NCI-H146 treated with DMSO at 0.1 percent for 48 hours (cell line): ENCODE results near the gene PPP4R3A.
"Not testable (repeated sequence)": the region's sequence is repeated elsewhere in the genome, so short reads cannot be mapped to it uniquely, and the experiment has no call there.

ENCODE experiments used
- DNase-seq: peaks from one replicate; lab custom pipeline; 2025; ENCODE audit not compliant: unreplicated experiment; lab: John Stamatoyannopoulos, UW

The PPP4R3A gene

DNA sequence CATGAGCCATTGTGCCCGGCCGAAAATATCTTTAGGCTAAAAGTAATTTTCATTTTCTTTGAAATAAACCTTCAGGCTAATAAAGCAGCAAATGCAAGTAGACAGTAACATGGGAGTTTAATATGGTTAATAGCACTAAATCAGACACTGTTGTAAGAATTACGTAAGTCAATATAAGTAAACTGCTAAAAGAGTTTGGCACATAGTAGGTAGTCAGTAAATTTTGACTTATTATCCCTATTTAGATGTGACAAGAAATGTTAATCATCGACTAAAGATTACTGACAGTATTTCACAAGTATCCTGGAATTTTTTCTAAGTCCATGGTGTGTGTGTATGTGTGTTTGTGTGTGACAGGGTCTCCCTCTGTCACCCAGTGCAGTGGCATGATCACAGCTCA is 3.9 kb downstream of the PPP4R3A start:
- DNase-seq = no peak

DNA sequence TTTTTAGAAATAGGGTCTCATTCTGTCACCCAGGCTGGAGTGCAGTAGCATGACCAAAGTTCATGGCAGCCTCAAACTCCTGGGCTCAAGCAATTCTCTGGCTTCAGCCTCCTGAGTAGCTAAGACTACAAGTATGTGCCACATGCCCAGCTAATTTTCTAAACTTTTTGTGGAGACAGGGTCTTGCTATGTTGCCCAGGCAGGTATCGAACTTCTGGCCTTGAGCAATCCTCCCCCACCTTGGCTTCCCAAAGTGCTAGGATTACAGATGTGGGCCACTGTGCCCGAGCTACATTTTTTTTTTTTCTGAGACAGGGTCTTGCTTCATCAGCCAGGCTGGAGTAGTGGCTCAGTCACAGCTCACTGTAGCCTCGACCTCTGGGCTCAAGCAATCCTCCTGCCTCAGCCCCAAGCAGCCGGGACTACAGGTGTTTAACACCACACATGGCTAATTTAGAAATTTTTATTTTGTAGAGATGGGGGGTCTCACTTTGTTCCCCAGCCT is 7.1 kb downstream of the PPP4R3A start:
- no peak for DNase-seq

DNA sequence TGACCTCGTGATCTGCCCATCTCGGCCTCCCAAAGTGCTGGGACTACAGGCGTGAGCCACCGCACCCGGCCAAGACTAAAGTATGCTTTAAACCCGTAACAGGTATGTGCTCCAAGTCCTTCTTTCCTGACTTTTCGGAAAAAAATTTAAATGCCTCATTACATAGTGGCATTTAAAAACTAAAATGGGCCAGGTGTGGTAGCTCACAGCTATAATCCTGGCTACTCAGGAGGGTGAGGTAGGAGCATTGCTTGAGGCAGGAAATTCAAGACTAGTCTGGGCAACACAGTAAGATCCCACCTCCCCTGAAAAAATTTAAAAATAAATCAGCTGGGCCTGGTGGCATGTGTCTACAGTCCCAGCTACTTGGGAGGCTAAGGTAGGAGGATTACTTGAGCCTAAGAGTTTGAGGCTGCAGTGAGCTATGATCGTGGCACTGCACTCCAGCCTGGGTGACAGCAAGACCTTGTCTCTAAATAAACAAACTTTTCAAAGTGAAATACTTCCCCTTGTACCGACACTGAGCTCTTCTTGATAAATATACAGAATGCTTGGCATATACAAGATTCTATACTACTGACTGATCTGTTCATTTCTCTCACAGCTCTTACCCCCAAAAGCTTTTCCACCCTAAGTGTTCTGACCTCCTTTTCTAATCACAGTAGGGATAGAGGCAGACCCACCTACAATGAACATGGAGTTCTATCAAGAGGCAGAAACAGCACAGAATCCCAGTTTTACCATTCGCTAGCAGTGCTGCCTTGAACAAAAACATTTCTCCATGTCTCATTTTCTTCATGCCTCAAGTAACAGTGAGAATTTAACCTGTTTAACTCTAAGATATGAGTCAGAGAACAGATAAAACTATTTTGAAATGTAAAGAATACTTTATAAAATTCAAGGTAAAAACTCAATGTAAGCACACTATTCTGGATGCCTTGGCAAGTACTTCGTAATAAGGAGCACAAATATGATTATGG is 7.9 kb downstream of the PPP4R3A start:
- DNase-seq = no peak

DNA sequence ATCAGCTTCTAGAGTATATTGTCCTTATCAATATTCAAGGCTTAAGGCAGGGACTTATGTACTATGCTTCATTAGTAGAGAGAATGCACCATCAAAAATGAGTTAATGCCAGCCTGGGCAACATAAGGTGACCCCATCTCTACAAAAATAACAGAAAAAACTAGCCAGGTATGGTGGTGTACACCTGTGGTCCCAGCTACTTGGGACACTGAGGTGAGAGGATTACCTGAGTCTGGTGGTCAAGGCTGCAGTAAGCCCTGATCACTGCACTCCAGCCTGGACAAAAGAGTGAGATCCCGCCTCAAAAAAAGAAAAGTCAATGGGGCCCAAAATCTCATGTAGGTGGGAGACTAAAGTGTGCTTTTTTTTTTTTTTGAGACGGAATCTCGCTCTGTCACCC is 8.8 kb downstream of the PPP4R3A start:
- no peak for DNase-seq

DNA sequence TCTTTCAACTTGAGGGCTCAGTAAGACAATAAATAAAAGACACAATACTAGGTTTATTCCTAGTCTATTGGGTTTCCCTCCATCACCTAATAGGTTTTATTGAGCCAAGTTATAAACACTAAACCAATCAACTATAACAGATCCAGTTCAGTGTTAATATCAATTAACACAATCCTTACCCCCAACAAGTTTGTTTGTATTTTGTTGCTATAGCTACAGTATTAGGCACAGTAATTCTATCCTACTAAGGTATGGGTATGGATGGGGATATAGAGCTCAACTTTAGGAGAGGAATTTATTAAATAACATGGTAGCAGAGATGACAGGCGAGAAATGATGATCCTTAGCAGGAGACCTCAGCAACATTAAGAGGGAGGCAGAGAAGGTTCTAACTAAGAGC is 13.3 kb downstream of the PPP4R3A start:
- no peak for DNase-seq

DNA sequence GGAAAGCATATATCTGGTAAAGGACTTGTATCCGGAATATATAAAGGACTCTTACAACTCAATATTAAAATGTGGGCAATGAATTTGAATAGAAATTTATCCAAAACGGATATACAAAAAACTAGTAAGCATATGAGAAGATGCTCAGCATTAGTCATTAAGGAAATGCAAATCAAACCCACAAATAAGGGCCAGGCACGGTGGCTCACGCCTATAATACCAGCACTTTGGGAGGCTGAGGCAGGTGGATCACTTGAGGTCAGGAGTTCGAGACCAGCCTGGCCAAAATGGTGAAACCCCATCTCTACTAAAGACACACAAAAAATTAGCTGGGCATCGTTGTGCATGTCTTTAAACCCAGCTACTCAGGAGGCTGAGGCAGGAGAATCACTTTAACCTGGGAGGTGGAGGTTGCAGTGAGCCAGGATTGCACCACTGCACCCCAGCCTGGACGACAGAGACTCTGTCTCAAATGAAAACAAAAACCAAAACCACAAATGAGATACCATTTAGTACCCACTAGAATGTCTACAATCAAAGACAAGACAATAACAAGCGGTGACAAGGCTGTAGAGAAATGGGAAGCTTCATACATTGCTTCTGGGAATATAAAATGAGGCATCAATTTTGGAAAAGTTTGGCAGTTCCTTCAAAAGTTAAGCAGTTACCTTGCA is 15.6 kb downstream of the PPP4R3A start:
- not testable (repeated sequence) for DNase-seq

DNA sequence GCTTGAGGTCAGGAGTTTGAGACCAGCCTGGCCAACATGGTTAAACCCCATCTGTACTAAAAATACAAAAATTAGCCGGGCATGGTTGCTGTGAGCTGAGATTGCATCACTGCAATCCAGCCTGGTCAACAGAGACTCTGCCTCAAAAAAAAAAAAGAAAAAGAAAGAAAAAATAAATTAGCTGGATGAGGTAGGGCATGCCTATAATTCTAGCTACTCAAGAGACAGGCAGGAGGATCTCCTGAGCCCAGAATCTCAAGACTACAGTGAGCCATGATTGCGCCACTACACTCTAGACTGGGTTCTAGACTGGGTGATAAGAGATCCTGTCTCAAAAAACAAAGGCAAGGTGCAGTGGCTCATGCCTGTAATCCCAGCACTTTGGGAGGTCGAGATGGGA is 16.9 kb downstream of the PPP4R3A start:
- no peak for DNase-seq

DNA sequence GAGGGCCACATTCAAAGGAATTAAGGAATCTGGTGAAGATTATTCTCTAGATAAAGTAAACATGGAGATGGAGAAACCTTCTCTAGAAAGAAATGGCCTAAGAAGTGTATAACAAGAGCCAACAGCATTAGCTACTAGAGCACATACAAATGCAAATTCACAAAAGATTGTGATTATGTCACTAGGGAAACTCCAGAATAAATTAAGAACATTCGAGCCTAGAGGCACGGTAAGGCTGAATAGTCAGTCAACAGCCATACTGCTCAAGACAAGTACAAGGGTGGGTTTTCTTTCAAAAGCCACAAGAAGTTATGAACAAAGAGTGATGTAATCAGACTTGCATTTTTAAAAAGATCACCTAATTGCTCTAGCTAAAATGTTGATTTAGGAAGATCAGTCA is 25.4 kb downstream of the PPP4R3A start:
- DNase-seq = no peak

DNA sequence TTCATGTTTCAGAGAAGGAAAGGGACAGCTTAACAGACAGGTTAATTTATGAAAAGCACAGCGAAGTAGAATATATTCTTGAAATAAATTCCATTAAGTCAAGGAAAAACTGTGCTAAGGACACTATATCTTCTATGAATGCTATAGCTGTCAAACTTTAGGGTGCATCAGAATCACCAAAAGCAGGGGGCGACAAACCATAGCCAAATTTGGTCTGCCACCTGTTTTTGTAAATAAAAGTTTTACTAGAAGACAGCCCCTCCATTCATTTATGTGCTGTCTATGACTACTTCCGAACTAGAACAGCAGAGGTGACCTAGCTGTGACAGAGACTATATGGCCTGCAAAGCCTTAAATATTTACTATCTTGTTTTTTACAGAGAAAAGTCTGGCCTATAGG is 25.9 kb downstream of the PPP4R3A start:
- DNase-seq = no peak

DNA sequence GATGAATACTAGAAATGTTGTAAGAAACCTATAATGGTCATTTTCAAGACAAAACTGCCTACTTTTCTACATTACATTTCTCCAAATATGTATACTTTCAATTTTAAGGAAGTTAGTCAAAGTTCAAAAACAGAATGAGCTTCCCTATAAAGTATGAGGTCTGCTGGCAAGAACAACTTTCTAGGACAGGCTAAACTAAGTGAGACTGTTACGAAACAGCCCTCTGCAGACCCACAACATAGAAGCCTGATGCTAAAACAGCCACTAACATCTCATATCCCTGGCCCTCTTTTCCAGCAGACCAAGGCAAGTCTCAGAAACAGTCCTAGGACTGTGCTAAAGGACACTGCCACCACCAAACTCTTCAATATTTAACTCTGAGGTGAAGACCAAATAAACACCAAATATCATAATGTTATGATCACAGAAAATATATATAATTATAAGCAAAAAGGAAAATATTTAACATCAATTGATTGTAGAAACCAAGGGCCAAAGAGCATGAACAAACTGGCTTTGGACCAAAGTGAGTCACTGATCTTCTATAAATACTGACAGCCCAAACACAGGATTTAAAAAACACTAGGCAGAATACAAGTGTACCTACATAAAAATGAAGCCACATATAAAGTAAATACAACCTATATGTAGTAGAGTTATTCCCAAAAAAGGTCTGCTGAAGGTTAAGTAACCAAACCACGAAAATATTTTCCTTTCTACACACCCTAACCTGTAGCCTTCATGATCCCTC is 27.7 kb downstream of the PPP4R3A start:
- DNase-seq = no peak

DNA sequence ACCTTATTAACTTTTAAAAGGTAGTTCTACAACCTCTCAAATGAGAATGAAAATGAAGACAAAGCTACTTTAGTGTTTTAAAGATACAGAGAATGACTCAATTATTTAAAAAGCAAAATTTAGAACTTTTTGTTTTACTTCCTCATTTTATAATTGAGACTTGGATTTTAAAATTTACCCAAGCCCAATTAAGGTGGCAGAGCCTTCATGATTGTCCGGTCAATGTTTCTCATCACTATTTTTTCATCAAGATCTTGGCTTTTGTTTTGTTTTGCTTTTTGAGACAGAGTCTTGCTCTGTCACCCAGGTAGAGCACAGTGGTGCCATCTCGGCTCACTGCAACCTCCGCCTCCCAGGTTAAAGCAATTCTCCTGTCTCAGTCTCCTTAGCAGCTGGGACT is 32.7 kb downstream of the PPP4R3A start:
- no peak for DNase-seq

DNA sequence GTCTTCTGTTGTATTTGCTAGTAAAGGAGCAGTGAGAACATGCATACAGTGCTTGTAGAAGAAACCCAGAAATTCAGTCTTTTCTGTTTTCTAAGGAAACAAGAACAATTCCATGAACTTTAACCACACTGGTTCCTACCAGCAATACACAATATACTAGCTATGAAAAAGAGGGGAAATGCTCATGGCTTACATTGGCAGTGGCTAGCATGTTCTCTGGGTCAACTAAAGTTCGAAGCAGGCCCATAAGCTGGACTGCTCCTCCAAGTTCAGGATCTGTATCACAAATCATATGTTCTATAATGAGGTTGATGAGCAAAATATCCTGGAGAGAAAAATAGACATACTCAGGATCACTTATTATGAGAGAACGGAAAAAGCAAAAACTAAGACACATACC is 37.1 kb downstream of the PPP4R3A start:
- no peak for DNase-seq

DNA sequence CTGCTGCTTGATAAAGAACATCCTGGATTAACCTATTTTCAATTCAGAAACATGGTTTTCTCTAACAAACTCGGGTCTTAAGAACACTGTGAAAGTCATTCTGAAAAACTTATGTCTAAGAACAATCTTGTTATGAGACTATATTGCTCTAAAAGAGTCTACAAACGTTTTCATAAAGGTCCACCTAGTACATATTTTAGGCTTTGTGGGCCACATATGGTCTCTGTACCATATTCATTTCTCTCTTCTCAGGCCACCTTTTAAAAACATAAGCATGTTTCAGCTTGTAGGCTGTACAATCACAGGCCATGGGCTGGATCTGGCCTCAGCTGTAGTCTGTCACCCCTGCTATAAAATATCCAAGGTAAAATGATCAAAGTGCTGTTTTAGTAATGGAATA is 39.9 kb downstream of the PPP4R3A start:
- DNase-seq = no peak

DNA sequence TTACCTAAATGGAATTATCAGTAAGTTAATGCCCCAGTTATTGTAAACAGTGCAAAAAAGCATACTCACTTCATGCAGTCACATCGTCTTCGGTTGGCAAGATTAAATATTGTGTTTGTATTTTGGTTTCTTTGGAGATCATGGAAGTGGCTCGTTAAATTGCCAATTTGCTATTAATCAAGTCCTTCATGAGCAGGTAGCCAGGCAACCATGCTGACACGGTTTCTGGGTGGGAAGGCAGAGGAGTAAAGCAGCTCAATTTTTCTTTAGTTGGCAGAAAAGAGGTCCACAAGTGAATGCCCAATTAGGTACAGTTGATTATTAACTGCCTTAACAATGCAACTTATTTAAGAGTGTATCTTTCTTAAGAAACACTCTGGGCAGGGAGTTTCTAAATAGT is 43.9 kb downstream of the PPP4R3A start:
- no peak for DNase-seq

DNA sequence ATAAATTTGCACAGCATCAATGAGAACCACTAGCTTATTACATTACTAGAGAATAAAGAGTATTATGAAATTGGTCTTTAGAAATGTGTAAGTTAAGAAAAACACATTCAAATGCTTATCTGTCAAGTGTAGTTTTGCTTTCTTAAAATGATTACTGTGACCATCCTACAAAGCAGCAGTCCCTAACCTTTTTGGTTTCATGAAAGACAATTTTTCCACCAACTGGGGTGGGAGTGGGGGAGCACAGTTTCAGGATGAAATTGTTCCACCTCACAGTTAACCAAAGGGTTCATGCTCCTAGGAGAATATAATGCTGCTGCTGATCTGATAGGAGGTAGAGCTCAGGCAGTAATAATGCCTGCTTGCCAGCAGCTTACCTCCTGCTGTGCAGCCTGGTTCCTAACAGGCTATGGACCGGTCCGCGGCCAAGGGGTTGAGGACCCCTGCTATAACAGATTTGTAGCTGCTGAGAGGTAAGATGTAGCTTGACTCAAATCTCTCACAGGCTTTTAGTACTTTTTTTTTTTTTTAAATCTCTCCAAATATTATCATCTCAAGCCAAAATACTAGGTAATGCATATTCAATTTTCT is 45.4 kb downstream of the PPP4R3A start:
- no peak for DNase-seq

DNA sequence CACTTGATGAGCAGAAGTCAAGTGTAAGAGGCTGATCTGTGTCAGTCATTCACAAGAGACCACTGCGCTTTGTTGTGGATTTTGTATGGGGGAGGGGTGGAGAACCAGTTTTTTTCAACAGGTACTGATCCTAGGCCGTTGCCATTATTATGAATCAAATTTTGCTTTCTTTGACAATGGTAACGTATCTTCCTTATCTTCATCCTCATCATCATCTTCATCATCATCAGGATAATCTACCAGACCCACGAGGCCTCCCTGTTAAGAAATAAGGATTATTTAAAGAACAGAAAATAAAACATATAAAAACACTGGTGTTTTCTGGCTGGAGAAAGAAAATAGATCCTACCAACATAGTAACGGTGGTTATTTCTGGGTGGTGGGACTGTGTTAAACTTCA is 51.5 kb downstream of the PPP4R3A start:
- no peak for DNase-seq

DNA sequence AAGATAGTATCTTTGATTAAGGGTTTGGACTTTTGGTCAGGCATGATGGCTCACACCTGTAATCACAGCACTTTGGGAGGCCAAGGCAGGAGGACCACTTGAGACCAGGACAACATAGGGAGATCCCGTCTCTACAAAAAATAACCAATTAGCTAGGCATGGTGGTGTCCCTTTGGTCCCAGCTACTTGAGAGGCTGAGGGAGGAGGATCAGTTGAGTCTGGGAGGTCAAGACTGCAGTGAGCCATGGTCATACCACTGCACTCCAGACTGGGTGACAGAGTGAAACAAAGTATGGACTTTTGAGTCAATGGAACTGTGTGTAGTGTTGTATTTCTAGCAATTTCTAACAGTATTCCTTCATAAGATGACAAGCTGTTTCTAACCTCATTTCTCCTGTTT is 53.8 kb downstream of the PPP4R3A start:
- no peak for DNase-seq

DNA sequence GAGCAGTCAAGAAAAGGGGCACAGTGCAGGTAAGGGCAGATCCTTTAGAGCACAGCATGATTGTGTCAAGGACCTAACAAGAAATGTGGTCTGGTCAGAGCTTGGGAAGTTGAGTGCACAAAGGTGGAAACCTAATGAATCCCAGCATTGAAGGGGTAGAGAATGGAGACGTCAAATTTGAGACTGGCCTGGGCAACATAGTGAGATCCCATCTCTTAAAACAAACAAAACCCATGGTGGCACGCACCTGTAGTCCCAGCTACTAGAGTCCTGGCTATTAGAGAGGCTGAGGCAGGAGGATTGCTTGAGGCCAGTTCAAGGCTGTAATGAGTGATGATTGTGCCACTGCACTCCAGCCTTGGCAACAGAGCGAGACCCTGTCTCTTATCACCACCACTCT is 55.5 kb downstream of the PPP4R3A start:
- no peak for DNase-seq

DNA sequence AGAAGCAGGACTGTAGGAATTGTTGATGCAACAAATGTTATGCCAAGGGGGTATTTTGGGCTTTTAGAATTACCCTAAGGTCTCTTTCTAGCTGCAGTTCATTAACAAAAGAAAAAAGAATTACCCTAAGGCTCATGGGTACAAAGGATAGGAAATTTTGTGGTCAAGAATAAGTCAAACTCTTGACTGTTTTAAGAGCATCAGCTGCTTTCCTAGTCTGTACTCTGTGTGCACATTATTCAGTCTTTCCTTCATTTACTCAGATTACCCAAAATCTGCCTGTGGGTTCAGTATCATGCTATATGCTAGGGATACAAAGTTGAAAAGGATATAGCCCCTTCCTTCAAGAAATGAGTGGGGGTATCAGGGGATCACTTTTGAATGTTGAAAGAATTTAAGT is 56.0 kb downstream of the PPP4R3A start:
- no peak for DNase-seq

DNA sequence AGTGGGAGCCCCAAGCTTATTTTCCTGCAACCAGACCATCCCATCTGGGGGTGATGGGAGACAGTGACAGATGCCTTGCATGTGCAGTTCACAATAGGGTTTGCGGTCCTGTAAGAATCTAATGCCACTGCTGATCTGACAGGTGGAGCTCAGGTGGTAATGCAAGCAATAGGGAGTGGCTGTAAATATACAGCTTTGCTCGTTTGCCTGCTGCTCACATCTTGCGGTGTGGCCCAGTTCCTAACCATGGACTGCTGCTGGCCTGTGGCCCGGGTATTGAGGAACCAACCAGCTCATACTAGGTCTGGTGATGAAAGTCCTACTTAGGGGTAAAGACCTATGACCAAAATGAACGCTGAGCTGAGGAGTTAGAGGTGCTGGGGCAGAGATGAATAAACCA is 56.4 kb downstream of the PPP4R3A start:
- DNase-seq = no peak

DNA sequence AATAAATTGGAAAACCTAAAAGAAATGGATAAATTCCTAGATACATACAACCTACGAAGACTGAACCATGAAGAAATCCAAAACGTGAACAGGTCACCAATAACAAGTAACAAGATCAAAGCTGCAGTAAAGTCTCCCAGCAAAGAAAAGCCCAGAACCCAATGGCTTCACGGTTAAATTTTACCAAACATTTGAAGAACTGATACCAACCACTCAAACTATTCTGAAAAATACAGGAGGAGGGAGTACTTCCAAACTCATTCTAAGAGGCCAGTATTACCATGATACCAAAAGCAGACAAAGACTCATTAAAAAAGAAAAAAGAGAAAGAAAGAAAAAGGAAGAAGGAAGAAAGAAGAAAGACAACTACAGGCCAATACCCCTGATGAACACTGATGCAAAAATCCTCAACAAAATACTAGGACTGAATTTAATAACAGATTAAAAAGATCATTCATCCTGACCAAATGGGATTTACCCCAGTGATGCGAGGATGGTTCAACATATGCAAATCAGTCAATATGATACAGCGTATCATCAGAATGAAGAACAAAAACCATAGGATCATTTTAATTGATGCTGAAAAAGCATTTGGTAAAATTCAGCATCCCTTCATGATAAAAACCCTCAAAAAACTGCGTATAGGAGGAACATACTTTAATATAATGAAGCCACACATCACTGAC is 65.6 kb downstream of the PPP4R3A start:
- DNase-seq = no peak
